SK-N-SH (cell line): ENCODE data around the gene SPEG. TPM values are rescaled to one million over a fixed set of nuclear protein-coding genes. Genes with fewer than 3 reads are reported as not detected.

Experiments used
- CTCF ChIA-PET: fragments of 300-600, 350-600 bp; formaldehyde crosslinking; extraction: SDS; loops from one replicate; lab custom pipeline; 2021; lab: Yijun Ruan, JAX
- POLR2A ChIA-PET: fragments of 350-600 bp; sonication (Branson Sonifier 250); formaldehyde crosslinking; extraction: SDS; loops from one replicate; lab custom pipeline; 2020; ENCODE audit warnings: antibody characterized with exemption, inconsistent platforms; lab: Yijun Ruan, JAX
- DNase-seq: peaks from one replicate; pipeline ENCODE4 v3.0.0; 2012
- H2AFZ ChIP-seq: fragments of 200-600 bp; sonication (generic); 2 replicates; pipeline ENCODE4 v1.8.1; 2016; ENCODE audit warnings: antibody characterized with exemption, mild to moderate bottlenecking, low read depth
- H3F3A ChIP-seq: fragments of 200-600 bp; sonication (generic); replicated peaks from 2 replicates; pipeline ENCODE3; 2016; ENCODE audit warnings: antibody characterized with exemption, mild to moderate bottlenecking; ENCODE audit not compliant: insufficient read depth
- H3K27ac ChIP-seq, 2 experiments: fragments of 200-500 bp in 1 of 2; fragments of 200-600 bp in 1 of 2; sonication (Bioruptor generic) in 1 of 2; sonication (generic), shearing (Covaris generic) in 1 of 2; 2 replicates each; pipeline versions ENCODE4 v1.5.1 to v1.6.1; 2014 to 2016; ENCODE audit warnings: low read depth in 2 of 2, inconsistent platforms in 1 of 2, low read length in 1 of 2, mild to moderate bottlenecking in 1 of 2, mixed read lengths in 1 of 2
- H3K27me3 ChIP-seq: fragments of 200-600 bp; sonication (generic), shearing (Covaris generic); 2 replicates; pipeline ENCODE4 v1.6.1; 2016; ENCODE audit warnings: mixed run types; ENCODE audit not compliant: insufficient read depth
- H3K36me3 ChIP-seq, 2 experiments: fragments of 200-500 bp in 1 of 2; fragments of 200-600 bp in 1 of 2; sonication (Bioruptor generic) in 1 of 2; sonication (generic) in 1 of 2; replicated peaks in 1 of 2; 2 replicates each; pipeline versions ENCODE3 to v1.5.1; 2014 to 2016; ENCODE audit warnings: low read length in 1 of 2, mild to moderate bottlenecking in 1 of 2; ENCODE audit not compliant: insufficient read depth in 2 of 2, control insufficient read depth in 1 of 2
- H3K4me1 ChIP-seq, 2 experiments: fragments of 200-500 bp in 1 of 2; fragments of 200-600 bp in 1 of 2; sonication (Bioruptor generic) in 1 of 2; sonication (generic), shearing (Covaris generic) in 1 of 2; 2 replicates each; pipeline versions ENCODE4 v1.5.1 to v1.6.1; 2014 to 2016; ENCODE audit warnings: low read depth in 1 of 2, low read length in 1 of 2, mixed run types in 1 of 2; ENCODE audit not compliant: insufficient read depth in 2 of 2, control insufficient read depth in 1 of 2
- H3K4me2 ChIP-seq: fragments of 200-600 bp; sonication (generic), shearing (Covaris generic); 2 replicates; pipeline ENCODE4 v1.6.1; 2017; ENCODE audit warnings: mixed run types
- H3K4me3 ChIP-seq, 2 experiments: fragments of 200-500 bp in 1 of 2; fragments of 200-600 bp in 1 of 2; sonication (Bioruptor generic) in 1 of 2; sonication (generic), shearing (Covaris generic) in 1 of 2; 2 replicates each; pipeline versions ENCODE4 v1.5.1 to v1.8.1; 2014 to 2016; ENCODE audit warnings: low read depth in 2 of 2, inconsistent platforms in 1 of 2, low read length in 1 of 2, mild to moderate bottlenecking in 1 of 2, mixed read lengths in 1 of 2, moderate library complexity in 1 of 2
- H3K79me2 ChIP-seq: fragments of 200-600 bp; sonication (generic); 2 replicates; pipeline ENCODE4 v1.8.1; 2017; ENCODE audit warnings: mild to moderate bottlenecking; ENCODE audit not compliant: insufficient read depth
- H3K9ac ChIP-seq: fragments of 200-600 bp; sonication (generic); 2 replicates; pipeline ENCODE4 v1.6.1; 2017; ENCODE audit warnings: mixed run types
- H3K9me2 ChIP-seq: fragments of 200-600 bp; sonication (generic); 2 replicates; pipeline ENCODE4 v1.6.1; 2017; ENCODE audit warnings: mixed run types
- H3K9me3 ChIP-seq: fragments of 200-600 bp; sonication (generic); 2 replicates; pipeline ENCODE4 v1.6.1; 2017; ENCODE audit warnings: mixed run types, mild to moderate bottlenecking, moderate library complexity
- H4K20me1 ChIP-seq: fragments of 200-600 bp; sonication (generic); 2 replicates; pipeline ENCODE4 v1.6.1; 2017; ENCODE audit warnings: mild to moderate bottlenecking, mixed run types; ENCODE audit not compliant: insufficient read depth
- CHD2 ChIP-seq: fragments of 150-350 bp; IDR thresholded peaks from 2 replicates; pipeline ENCODE4 v1.6.1; 2018; ENCODE audit warnings: low read length; ENCODE audit not compliant: partially characterized antibody
- ELF1 ChIP-seq: IDR thresholded peaks from 2 replicates; pipeline ENCODE4 v1.4.0; 2012
- EP300 ChIP-seq, 2 experiments: IDR thresholded peaks; 2 replicates each; pipeline versions ENCODE4 v1.4.0 to v1.6.1; 2012; ENCODE audit warnings: borderline replicate concordance in 1 of 2, low read depth in 1 of 2, low read length in 1 of 2
- EZH2phosphoT487 ChIP-seq: fragments of 200-600 bp; sonication (generic); IDR thresholded peaks from 2 replicates; pipeline ENCODE4 v1.6.1; 2017; ENCODE audit warnings: low read depth, mixed run types, mild to moderate bottlenecking, antibody characterized with exemption, moderate library complexity, borderline replicate concordance
- FOXJ3 ChIP-seq: sonication (generic); formaldehyde crosslinking; IDR thresholded peaks from 2 replicates; pipeline ENCODE4 v1.5.1; 2020; ENCODE audit warnings: mild to moderate bottlenecking, missing genetic modification reagents
- GABPA ChIP-seq: IDR thresholded peaks from 2 replicates; pipeline ENCODE4 v1.4.0; 2012; ENCODE audit warnings: low read depth, mild to moderate bottlenecking
- GATA2 ChIP-seq: sonication (generic); formaldehyde crosslinking; IDR thresholded peaks from 2 replicates; pipeline ENCODE4 v1.5.0; 2020; ENCODE audit warnings: mild to moderate bottlenecking, missing genetic modification reagents
- JUND ChIP-seq: IDR thresholded peaks from 2 replicates; pipeline ENCODE4 v1.4.0; 2012
- MAX ChIP-seq: IDR thresholded peaks from 2 replicates; pipeline ENCODE4 v1.4.0; 2012; ENCODE audit warnings: low read depth
- MEF2A ChIP-seq: IDR thresholded peaks from 2 replicates; pipeline ENCODE4 v1.4.0; 2012; ENCODE audit warnings: low read depth, borderline replicate concordance
- MXI1 ChIP-seq: IDR thresholded peaks from 2 replicates; pipeline ENCODE4 v1.6.1; 2012; ENCODE audit warnings: mild to moderate bottlenecking, low read depth, low read length, improper control_type of control experiment
- NFIC ChIP-seq: IDR thresholded peaks from 2 replicates; pipeline ENCODE4 v1.4.0; 2012; ENCODE audit warnings: borderline replicate concordance
- PBX3 ChIP-seq: IDR thresholded peaks from 2 replicates; pipeline ENCODE4; 2012
- RAD21 ChIP-seq: IDR thresholded peaks from 2 replicates; pipeline ENCODE4 v1.6.1; 2012; ENCODE audit warnings: mild to moderate bottlenecking, low read length
- REST ChIP-seq: IDR thresholded peaks from 2 replicates; pipeline ENCODE4 v1.6.1; 2012; ENCODE audit warnings: mild to moderate bottlenecking, low read depth, low read length, moderate library complexity
- RFX5 ChIP-seq: IDR thresholded peaks from 2 replicates; pipeline ENCODE4 v1.6.1; 2012; ENCODE audit warnings: mild to moderate bottlenecking, improper control_type of control experiment, low read length
- RXRA ChIP-seq: IDR thresholded peaks from 2 replicates; pipeline ENCODE4 v1.4.0; 2012; ENCODE audit warnings: low read depth, mild to moderate bottlenecking, borderline replicate concordance
- TAF1 ChIP-seq: IDR thresholded peaks from 2 replicates; pipeline ENCODE4 v1.6.1; 2012; ENCODE audit warnings: low read depth, mild to moderate bottlenecking, low read length, moderate library complexity, borderline replicate concordance
- TCF12 ChIP-seq: IDR thresholded peaks from 2 replicates; pipeline ENCODE4 v1.4.0; 2012
- TEAD4 ChIP-seq: IDR thresholded peaks from 2 replicates; pipeline ENCODE4 v1.4.0; 2012; ENCODE audit warnings: mild to moderate bottlenecking, borderline replicate concordance; ENCODE audit not compliant: insufficient read depth
- YY1 ChIP-seq: IDR thresholded peaks from 2 replicates; pipeline ENCODE4 v1.4.0; 2012; ENCODE audit warnings: low read depth, mild to moderate bottlenecking
- ZBTB33 ChIP-seq: IDR thresholded peaks from 2 replicates; pipeline ENCODE4 v1.4.0; 2012; ENCODE audit warnings: low read depth, borderline replicate concordance
- WGBS: methylation state at CpG from one replicate; pipeline ENCODE4 v1.1.6; 2017; ENCODE audit warnings: low lambda C conversion rate; 5-methylcytosine and 5-hydroxymethylcytosine counted together
- polyA plus RNA-seq, 3 experiments: library from polyadenylated mRNA; depleted of rRNA; stranded (reverse); fragments of >200 nt; gene quantifications; 2 replicates each; pipeline ENCODE4 v1.2.3, GENCODE V29; 2012

Gene SPEG
- polyA plus RNA-seq, 1 of the 3 experiments (the other 2 are of a cell fraction) = 107 TPM

GRCh38 chr2:219416235-219416602 is 18.4 kb upstream of the SPEG start:
- ChIA-PET POLR2A (no interaction called here), CTCF (interaction anchor here (1.6 to 7.2 kb wide), 5 partner anchors 14 to 114 kb away, joined by 4 to 46 read pairs (median 8); no protein-coding TSS in a partner anchor)
- Histone ChIP-seq H3K27ac (no peak overlapping the region), H3F3A (no peaks in the 10 kb centered on the region), H4K20me1 (no peaks in the 10 kb centered on the region), H3K4me3 (no peak overlapping the region), H2AFZ (no peak overlapping the region), H3K36me3 (no peaks in the 10 kb centered on the region), H3K9me3 (0 out of 2 replicates have a peak, but pooled peaks cover 6% of the 10 kb centered on the region), H3K4me2 (no peak overlapping the region), H3K27me3 (no peaks in the 10 kb centered on the region), H3K9ac (no peak overlapping the region), H3K4me1 (no peaks in the 10 kb centered on the region; a peak in 1 of 4 replicates), H3K9me2 (no peaks in the 10 kb centered on the region), H3K79me2 (no peaks in the 10 kb centered on the region)
- TF ChIP-seq TAF1 (no peak), TCF12 (no peak), ELF1 (no peak), RAD21 (no peak), MXI1 (no peak), EP300 (IDR thresholded peaks at IDR 0.05; ENCODE audit: borderline replicate concordance in 1 of 2, low read depth in 1 of 2, low read length in 1 of 2) (no peak), NFIC (no peak), PBX3 (no peak), YY1 (no peak), CHD2 (no peak), EZH2phosphoT487 (no peak), GABPA (no peak), RFX5 (no peak)
- no peak for DNase-seq
- whole genome bisulfite sequencing = 41% methylated on average over 3 of the region's 3 CpGs

GRCh38 chr2:219416938-219417337 is 17.7 kb upstream of the SPEG start:
- 80% methylated on average over 4 of the region's 4 CpGs for WGBS
- no peak overlapping the region for H3K4me3 ChIP-seq
- H3K4me2 ChIP-seq = no peak overlapping the region
- no peaks in the 10 kb centered on the region for H4K20me1 ChIP-seq
- POLR2A ChIA-PET = no interaction called here
- H3K27me3 ChIP-seq = no peaks in the 10 kb centered on the region
- DNase-seq = no peak
- H3F3A ChIP-seq = no peaks in the 10 kb centered on the region
- H3K36me3 ChIP-seq = no peaks in the 10 kb centered on the region
- H3K9me2 ChIP-seq = no peaks in the 10 kb centered on the region
- H3K4me1 ChIP-seq = no peaks in the 10 kb centered on the region; a peak in 1 of 4 replicates
- TF ChIP-seq MEF2A (no peak), MAX (no peak), JUND (no peak), TAF1 (no peak), RXRA (no peak), GATA2 (CRISPR knock-in tag) (no peak), NFIC (no peak), MXI1 (no peak), RFX5 (no peak), ZBTB33 (no peak), TEAD4 (no peak), TCF12 (no peak), EZH2phosphoT487 (no peak), REST (no peak), FOXJ3 (CRISPR knock-in tag) (no peak)
- CTCF ChIA-PET = interaction anchor here (1.6 to 7.2 kb wide), 5 partner anchors 13 to 113 kb away, joined by 4 to 46 read pairs (median 8); no protein-coding TSS in a partner anchor
- no peak overlapping the region for H2AFZ ChIP-seq
- H3K9me3 ChIP-seq = 0 out of 2 replicates have a peak, but pooled peaks cover 6% of the 10 kb centered on the region
- H3K9ac ChIP-seq = no peak overlapping the region
- no peak overlapping the region for H3K27ac ChIP-seq
- no peaks in the 10 kb centered on the region for H3K79me2 ChIP-seq
